H54 (cell line): Measurements from ENCODE around the gene TCTN2.

Experiments
- DNase-seq: peaks from one replicate; pipeline ENCODE4 v3.0.0; 2011; ENCODE audit warnings: low spot score, mixed read lengths; ENCODE audit not compliant: insufficient read length
- FAIRE-seq: peaks from 3 replicates; lab custom pipeline; 2011; peaks lifted over from hg19 to GRCh38; lab: Jason Lieb, UNC
- POLR2A ChIP-seq: IDR thresholded peaks from 2 replicates; pipeline ENCODE4 v1.6.1; 2011; ENCODE audit warnings: low read depth, mild to moderate bottlenecking, low read length

TCTN2 gene

GRCh38 chr12:123713398-123713797, 42.5 kb downstream of the TCTN2 start:
- no peak for DNase-seq

DNA sequence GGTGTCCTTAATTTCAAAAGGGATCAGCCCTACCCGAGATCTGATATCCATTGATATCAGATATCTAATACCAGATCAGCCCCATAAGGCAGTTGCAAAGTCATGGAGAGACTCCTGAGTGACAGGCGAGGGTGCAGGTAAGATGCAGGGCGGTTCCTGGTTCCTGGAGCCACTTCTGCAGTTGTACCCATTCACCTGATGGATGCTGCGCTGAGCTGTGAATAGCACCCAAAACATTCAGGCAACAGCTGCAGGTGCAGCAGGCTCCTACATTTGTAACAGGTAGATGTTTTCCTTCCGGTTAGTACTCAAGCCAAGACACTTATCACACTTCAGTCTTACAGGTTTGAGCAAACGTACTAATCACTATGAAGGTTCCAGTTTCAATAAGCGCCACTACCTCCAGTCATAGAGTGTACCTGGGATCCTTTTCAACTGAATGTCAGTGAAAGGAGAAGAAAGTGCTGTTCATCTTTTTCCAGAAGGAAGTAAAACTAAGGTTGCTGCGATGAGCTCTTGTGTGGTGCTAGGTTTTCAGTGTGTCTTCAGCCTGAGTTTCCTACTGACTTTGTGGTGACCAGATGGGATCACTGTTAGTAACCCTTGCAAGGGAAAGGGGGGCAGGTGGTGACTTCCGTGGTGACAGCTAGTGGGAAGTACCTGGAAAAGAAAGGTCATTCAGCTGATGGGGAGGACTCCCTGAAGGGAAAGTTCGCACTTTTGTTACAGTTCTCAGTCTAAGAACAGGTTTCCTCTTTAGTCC, 43.1 kb downstream of the TCTN2 start:
- no peak for TF ChIP-seq POLR2A
- DNase-seq (no peak), FAIRE-seq (no peak)

More at GRCh38 chr12:123713398-123713797, 42.5 kb downstream of the TCTN2 start:
- no peak for FAIRE-seq
- no peak for TF ChIP-seq POLR2A

DNA sequence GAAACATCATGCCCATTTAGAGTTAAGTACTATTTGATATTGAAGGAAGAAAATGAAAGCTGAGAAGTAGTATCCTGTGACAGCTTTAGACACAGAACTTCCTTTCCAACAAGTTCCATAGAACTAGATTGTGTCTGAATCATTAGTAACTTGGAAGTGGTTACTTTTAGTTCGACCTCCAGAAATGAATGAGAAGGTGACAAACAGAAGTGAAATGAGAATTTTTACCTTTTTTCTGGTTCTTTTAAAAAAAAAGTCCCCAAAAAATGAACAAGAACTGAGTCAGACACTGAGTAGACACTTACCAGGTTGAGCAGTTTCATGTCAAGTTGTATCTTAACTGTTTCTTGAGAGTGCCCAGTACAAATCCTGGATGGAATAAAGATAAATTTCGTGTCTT, 44.3 kb downstream of the TCTN2 start:
- DNase-seq, result no peak
- no peak for FAIRE-seq
- TF ChIP-seq POLR2A, result no peak

- no peak for FAIRE-seq
- no peak for TF ChIP-seq POLR2A
- DNase-seq, result no peak
These were observed 46.4 kb downstream of the TCTN2 start for GRCh38 chr12:123717350-123717749.

- FAIRE-seq (no peak), DNase-seq (no peak)
- TF ChIP-seq POLR2A, result no peak
These were observed 49.4 kb downstream of the TCTN2 start for GRCh38 chr12:123720141-123720814.

DNA sequence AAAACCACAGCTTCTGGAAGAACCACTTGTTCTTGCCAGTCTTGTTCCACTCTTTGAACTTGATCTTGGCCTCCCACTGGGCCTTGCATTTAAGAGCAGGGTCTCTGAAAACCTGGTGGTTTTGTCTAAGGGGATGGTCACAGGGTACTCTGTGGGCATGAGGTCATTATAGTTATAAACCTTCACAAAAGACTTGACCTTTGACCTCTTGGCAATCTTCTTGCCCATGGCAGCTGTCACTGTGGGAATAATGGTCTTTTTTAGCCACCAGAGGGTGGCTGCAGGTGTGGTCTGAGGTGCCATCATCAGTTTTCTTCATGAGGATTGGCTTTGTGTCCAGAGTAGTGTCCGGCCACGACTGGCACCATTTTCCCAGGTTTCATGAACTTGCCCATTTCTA, 50.3 kb downstream of the TCTN2 start:
- TF ChIP-seq POLR2A, result no peak
- DNase-seq (no peak), FAIRE-seq (no peak)

GRCh38 chr12:123723011-123723410, 52.1 kb downstream of the TCTN2 start:
- FAIRE-seq (no peak), DNase-seq (no peak)
- no peak for TF ChIP-seq POLR2A

- TF ChIP-seq POLR2A, result no peak
- DNase-seq, result no peak
- no peak for FAIRE-seq
These were observed 52.9 kb downstream of the TCTN2 start for GRCh38 chr12:123723765-123724164.

DNA sequence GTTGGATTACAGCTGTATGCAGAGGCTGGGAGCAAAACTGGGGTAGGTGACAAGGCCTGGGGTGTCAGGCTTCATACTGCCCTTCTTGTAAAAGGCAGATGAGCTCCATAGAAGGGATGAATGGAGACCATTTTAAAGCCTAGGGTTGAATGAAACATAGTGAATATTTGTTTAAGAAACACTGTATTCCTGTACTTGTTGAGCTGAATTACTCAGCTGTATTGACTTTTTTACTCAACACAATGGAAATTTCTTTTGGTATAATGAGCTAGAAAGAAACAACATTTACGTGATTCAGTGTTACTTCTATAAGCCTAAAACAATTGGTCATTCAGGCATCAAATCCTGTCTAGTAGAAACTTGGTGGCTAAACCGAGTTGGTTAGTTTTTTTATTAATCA, 55.3 kb downstream of the TCTN2 start:
- TF ChIP-seq POLR2A, result no peak
- DNase-seq (no peak), FAIRE-seq (no peak)

DNA sequence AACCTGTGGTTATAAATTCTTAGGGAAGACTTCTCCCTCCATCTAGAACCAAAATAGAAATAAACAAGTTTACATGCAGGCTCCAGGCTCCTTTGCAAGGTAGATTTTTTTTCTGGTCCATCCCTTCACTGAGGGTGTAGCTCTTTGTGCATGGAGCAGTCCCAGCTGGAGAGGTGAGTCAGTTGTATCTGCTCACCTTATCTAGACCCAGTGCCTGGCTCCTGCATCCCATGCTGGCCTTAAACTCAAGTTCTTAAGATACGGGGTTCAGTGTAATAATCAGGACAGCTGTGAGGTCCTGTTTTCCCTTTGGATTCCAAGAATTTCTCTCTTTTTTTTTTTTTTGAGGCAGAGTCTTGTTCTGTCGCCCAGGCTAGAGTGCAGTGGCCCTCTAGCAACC, 56.0 kb downstream of the TCTN2 start:
- no peak for TF ChIP-seq POLR2A
- FAIRE-seq (no peak), DNase-seq (no peak)

DNA sequence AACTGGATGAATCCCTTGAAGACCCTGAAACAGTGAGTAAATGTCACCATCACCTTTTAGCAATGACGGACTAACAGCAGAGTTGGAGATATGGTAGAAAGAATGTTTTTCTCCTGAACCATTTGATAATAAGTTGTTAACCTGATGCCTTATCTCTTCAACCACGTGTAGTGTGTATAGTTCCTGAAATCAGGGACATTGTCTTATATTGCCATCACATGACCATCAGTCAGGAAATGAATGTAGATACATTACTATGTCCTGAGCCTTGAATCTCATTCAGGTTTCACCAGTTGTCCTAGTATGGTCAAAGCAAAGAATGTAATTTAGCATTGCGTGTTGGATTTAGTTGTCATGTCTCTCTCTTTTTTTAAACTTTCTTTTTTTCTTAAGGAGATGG, 57.0 kb downstream of the TCTN2 start:
- TF ChIP-seq POLR2A, result no peak

GRCh38 chr12:123731596-123731995, 60.7 kb downstream of the TCTN2 start:
- TF ChIP-seq POLR2A, result no peak
- DNase-seq (no peak), FAIRE-seq (no peak)

More for the DNA sequence above, 57.0 kb downstream of the TCTN2 start:
- DNase-seq (no peak), FAIRE-seq (no peak)

- no peak for DNase-seq
- TF ChIP-seq POLR2A, result no peak
- no peak for FAIRE-seq
These were observed 61.3 kb downstream of the TCTN2 start for GRCh38 chr12:123732251-123732650.

GRCh38 chr12:123733229-123733628, 62.3 kb downstream of the TCTN2 start:
- DNase-seq (no peak), FAIRE-seq (no peak)
- no peak for TF ChIP-seq POLR2A

DNA sequence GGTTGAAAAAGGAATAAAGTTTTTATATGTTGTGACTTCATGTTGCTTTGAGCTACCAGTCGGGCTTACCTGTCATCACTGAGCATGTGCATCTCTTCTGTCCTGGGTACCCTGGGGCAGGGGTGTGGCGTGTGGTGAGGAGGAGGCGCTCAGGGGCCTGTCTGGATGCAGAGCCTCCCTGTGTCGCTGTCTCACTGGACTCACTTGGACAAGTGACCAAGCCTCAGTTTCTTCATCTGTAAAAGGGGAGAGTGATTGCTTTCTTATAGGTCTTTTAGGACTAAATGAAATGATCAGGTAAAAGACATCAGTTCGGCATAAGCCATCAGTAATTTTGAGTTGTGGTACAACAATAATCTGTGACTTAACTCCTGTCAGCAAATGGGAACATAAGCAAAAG, 63.4 kb downstream of the TCTN2 start:
- DNase-seq, result no peak
- no peak for FAIRE-seq
- TF ChIP-seq POLR2A, result no peak
